Left ventricle myocardium inferior (tissue), 1 donor: ENCODE data around the gene ZNF274. TPM values are rescaled to one million over a fixed set of nuclear protein-coding genes. Genes with fewer than 3 reads are reported as not detected.
"Not testable (repeated sequence)": the region's sequence is repeated elsewhere in the genome, so short reads cannot be mapped to it uniquely, and the experiment has no call there.

Source experiments
- DNase-seq: peaks from one replicate; pipeline ENCODE4 v3.0.0-alpha.2; 2020
- H3K27ac ChIP-seq: fragments of 200-600 bp; replicated peaks from 2 replicates; pipeline ENCODE4 v1.8.0; 2021
- H3K27me3 ChIP-seq: fragments of 200-600 bp; 2 replicates; pipeline ENCODE4 v1.8.0; 2021; ENCODE audit warnings: low read depth
- H3K36me3 ChIP-seq: fragments of 200-600 bp; 2 replicates; pipeline ENCODE4 v1.8.0; 2021
- H3K4me1 ChIP-seq: fragments of 200-600 bp; 2 replicates; pipeline ENCODE4 v1.8.0; 2021
- H3K4me3 ChIP-seq: fragments of 200-600 bp; 2 replicates; pipeline ENCODE4 v1.8.0; 2021; ENCODE audit warnings: mild to moderate bottlenecking, moderate library complexity
- H3K9me3 ChIP-seq: fragments of 200-600 bp; replicated peaks from 2 replicates; pipeline ENCODE4 v1.8.0; 2021
- intact Hi-C: fragments of 100-400 bp; cut with micrococcal nuclease; formaldehyde crosslinking; loops from one replicate; pipeline ENCODE4 v1.11.0; 2022
- total RNA-seq: library from RNA; stranded (reverse); fragmentation: NEBNext Ultra II Directional; extraction: Animal tissue kit (Norgen Biotek cat#: 25700); gene quantifications from one replicate; pipeline ENCODE4 v1.2.1, GENCODE V29; 2021
- TF ChIP-seq, protein P1 (sequence below): fragments of 200-600 bp; IDR thresholded peaks from 2 replicates; pipeline ENCODE4 v1.8.0; 2021; ENCODE audit warnings: antibody characterized with exemption, mild to moderate bottlenecking, borderline replicate concordance
- donor health status: DM: no; HTN: yes; CAD: no; lungs with severe emphysema.

The ZNF274 gene
- total RNA-seq, 1 donor from 2014 or later: 19.3 TPM

DNA sequence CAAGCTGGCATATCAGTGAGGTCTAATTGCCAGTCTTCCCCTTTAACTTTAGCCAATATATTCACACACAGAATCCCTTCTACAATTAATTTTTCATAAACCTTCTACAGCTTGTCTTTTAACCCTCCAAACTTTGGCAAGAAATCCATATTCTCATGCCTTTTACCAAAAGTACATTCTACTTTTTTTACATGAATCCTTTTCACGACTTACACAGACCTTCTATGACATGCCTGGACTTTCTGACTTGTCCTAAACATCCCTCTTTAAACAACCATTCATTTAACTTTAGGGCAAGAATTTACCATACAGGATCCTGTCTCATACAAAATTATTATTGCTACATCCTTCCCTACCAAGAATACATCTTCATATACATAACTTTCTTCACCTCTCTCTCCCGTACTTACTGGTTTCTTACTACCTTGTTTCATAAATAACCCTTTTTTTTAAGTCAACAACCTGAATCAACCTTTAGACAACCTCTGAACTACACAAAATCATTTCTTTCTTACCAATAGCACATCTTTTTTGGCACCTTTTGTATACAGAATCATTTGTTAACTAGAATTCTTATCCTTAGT is 69.3 kb downstream of the ZNF274 start:
- Histone ChIP-seq H3K27ac (no peak overlapping the region), H3K4me1 (no peaks in the 10 kb centered on the region), H3K4me3 (no peak overlapping the region), H3K9me3 (peaks cover 100% of the 10 kb centered on the region), H3K36me3 (peaks cover 100% of the 10 kb centered on the region), H3K27me3 (no peaks in the 10 kb centered on the region)
- intact Hi-C loops: loop anchor here (10.0 kb wide), 1 partner anchor 47 kb away; no protein-coding TSS in a partner anchor
- TF ChIP-seq, protein P1, sequence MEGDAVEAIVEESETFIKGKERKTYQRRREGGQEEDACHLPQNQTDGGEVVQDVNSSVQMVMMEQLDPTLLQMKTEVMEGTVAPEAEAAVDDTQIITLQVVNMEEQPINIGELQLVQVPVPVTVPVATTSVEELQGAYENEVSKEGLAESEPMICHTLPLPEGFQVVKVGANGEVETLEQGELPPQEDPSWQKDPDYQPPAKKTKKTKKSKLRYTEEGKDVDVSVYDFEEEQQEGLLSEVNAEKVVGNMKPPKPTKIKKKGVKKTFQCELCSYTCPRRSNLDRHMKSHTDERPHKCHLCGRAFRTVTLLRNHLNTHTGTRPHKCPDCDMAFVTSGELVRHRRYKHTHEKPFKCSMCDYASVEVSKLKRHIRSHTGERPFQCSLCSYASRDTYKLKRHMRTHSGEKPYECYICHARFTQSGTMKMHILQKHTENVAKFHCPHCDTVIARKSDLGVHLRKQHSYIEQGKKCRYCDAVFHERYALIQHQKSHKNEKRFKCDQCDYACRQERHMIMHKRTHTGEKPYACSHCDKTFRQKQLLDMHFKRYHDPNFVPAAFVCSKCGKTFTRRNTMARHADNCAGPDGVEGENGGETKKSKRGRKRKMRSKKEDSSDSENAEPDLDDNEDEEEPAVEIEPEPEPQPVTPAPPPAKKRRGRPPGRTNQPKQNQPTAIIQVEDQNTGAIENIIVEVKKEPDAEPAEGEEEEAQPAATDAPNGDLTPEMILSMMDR: no peak
- DNase-seq: no peak

DNA sequence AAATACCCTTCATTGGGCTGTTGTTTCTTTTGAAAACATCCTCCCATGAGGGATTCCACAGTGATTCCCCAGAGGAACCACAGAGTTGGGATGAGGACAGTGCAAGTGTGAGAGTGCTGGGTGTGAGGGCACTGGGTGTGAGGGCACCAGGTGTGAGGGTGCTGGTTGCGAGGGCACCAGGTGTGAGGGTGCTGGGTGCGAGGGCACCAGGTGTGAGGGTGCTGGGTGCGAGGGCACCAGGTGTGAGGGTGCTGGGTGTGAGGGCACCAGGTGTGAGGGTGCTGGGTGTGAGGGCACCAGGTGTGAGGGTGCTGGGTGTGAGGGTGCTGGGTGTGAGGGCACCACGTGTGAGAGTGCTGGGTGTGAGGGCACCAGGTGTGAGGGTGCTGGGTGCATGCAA is 75.4 kb downstream of the ZNF274 start:
- not testable (repeated sequence) for H3K27ac ChIP-seq, DNase-seq, H3K4me3 ChIP-seq, H3K27me3 ChIP-seq, H3K4me1 ChIP-seq
- Histone ChIP-seq H3K36me3 (peaks cover 100% of the 10 kb centered on the region), H3K9me3 (peaks cover 100% of the 10 kb centered on the region)
- intact Hi-C loops: loop anchor here (10.0 kb wide), 1 partner anchor 53 kb away; no protein-coding TSS in a partner anchor

DNA sequence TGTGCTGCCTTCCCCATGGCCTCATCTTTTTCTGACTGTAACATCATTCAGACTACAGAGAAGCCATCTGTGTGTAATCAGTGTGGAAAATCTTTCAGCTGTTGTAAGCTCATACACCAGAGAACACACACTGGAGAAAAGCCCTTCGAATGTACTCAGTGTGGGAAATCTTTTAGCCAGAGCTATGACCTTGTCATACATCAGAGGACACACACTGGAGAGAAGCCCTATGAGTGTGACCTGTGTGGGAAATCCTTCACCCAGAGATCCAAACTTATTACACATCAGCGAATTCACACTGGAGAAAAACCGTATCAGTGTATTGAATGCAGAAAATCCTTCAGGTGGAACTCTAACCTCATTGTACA is 78.7 kb downstream of the ZNF274 start:
- no peak for DNase-seq
- TF ChIP-seq, protein P1: no peak
- Histone ChIP-seq H3K4me3 (no peak overlapping the region), H3K4me1 (no peaks in the 10 kb centered on the region), H3K9me3 (peaks cover 100% of the 10 kb centered on the region), H3K36me3 (peaks cover 100% of the 10 kb centered on the region), H3K27me3 (no peaks in the 10 kb centered on the region), H3K27ac (no peak overlapping the region)
- intact Hi-C loops: loop anchor here (10.0 kb wide), 1 partner anchor 277 kb away; no protein-coding TSS in a partner anchor

DNA sequence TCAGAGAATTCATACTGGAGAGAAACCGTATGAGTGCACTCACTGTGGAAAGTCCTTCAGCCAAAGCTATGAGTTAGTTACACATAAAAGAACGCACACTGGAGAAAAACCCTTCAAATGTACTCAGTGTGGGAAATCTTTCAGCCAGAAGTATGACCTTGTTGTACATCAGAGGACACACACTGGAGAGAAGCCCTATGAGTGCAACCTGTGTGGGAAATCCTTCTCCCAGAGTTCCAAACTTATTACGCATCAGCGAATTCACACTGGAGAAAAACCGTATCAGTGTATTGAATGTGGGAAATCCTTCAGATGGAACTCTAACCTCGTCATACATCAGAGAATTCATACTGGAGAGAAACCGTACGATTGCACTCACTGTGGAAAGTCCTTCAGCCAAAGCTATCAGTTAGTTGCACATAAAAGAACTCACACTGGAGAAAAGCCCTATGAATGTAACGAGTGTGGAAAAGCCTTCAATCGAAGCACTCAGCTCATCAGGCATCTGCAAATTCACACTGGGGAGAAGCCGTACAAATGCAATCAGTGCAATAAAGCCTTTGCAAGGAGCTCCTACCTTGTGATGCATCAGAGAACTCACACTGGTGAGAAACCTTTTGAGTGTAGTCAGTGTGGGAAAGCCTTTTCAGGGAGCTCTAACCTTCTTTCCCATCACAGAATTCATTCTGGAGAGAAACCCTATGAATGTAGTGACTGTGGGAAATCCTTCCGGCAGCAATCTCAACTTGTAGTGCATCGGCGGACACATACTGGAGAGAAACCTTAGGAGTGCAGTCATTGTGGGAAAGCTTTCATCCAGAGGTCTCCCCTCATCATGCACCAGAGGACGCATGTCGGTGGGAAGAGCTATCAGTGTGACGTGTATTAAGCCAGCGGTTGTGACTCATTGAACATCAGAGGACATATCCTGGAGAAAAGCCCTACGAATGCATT is 79.4 kb downstream of the ZNF274 start:
- no peak for DNase-seq
- no peak overlapping the region for H3K27ac ChIP-seq
- H3K27me3 ChIP-seq: no peaks in the 10 kb centered on the region
- peaks cover 100% of the 10 kb centered on the region for H3K36me3 ChIP-seq
- intact Hi-C loops: loop anchor here (10.0 kb wide), 1 partner anchor 277 kb away; no protein-coding TSS in a partner anchor
- H3K4me1 ChIP-seq: no peaks in the 10 kb centered on the region
- peaks cover 100% of the 10 kb centered on the region for H3K9me3 ChIP-seq
- TF ChIP-seq, protein P1: no peak
- H3K4me3 ChIP-seq: no peak overlapping the region

DNA sequence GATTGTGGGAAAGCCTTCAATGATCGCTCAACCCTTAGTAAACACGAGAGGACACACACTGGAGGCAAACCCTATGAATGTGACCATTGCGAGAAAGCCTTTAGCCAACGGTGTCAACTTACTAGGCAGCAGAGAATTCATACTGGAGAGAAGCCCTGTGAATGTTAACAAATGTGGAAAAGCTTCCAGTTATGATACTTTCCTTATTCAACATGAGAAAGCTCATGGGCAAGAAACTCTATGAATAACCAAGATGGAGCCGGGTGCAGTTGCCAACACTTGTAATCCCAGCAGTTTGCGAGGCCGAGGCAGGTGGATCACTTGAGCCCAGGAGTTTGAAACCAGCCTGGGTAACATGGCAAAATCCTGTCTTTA is 80.0 kb downstream of the ZNF274 start:
- Histone ChIP-seq H3K27me3 (no peaks in the 10 kb centered on the region), H3K9me3 (peaks cover 100% of the 10 kb centered on the region), H3K4me1 (no peaks in the 10 kb centered on the region), H3K27ac (no peak overlapping the region), H3K36me3 (peaks cover 100% of the 10 kb centered on the region), H3K4me3 (no peak overlapping the region)
- TF ChIP-seq, protein P1: no peak
- intact Hi-C loops: loop anchor here (10.0 kb wide), 1 partner anchor 278 kb away; no protein-coding TSS in a partner anchor
- DNase-seq: no peak

Other genes starting within 250 kb of the ZNF274 start
- gene ZNF418, start 247.7 kb upstream of the ZNF274 start, total RNA-seq: 10.9 TPM
- gene ZNF256, start 235.4 kb upstream of the ZNF274 start, total RNA-seq: 10.8 TPM
- gene C19orf18, start 208.5 kb upstream of the ZNF274 start, total RNA-seq: 2.1 TPM
- 13.7 TPM for gene ZNF606, start 180.2 kb upstream of the ZNF274 start, total RNA-seq
- not detected for gene ZSCAN1, start 149.0 kb upstream of the ZNF274 start, total RNA-seq
- 3.8 TPM for gene ZNF135, start 123.8 kb upstream of the ZNF274 start, total RNA-seq
- gene ZSCAN18, start 84.8 kb upstream of the ZNF274 start, total RNA-seq: 76.1 TPM
- gene ZNF329, start 32.3 kb upstream of the ZNF274 start, total RNA-seq: 7.8 TPM
- gene ZNF544, start 45.9 kb downstream of the ZNF274 start, total RNA-seq: 24.0 TPM
- 4.9 TPM for gene ZNF8, start 95.9 kb downstream of the ZNF274 start, total RNA-seq
- 22.7 TPM for gene ERVK3-1, start 122.3 kb downstream of the ZNF274 start, total RNA-seq
- gene ZSCAN22, start 143.9 kb downstream of the ZNF274 start, total RNA-seq: 1.8 TPM
- 3.7 TPM for gene A1BG, start 170.4 kb downstream of the ZNF274 start, total RNA-seq
- gene ZNF497, start 179.7 kb downstream of the ZNF274 start, total RNA-seq: 0.41 TPM
- 0.19 TPM for gene ZNF837, start 198.0 kb downstream of the ZNF274 start, total RNA-seq
- gene RPS5, start 204.2 kb downstream of the ZNF274 start, total RNA-seq: 496 TPM
- not detected for gene RNF225, start 212.6 kb downstream of the ZNF274 start, total RNA-seq
- gene ZNF584, start 225.6 kb downstream of the ZNF274 start, total RNA-seq: 16.8 TPM